ENCODE results near the gene SUMO2. TPM values are rescaled to one million over a fixed set of nuclear protein-coding genes. Genes with fewer than 3 reads are reported as not detected.

SUMO2 gene
- total and polyA plus RNA-seq, 9 of the 15 experiments (the other 6 are each of a cell fraction or from before 2014, with no cell fraction given): 157 to 733 (median 419) TPM

DNA sequence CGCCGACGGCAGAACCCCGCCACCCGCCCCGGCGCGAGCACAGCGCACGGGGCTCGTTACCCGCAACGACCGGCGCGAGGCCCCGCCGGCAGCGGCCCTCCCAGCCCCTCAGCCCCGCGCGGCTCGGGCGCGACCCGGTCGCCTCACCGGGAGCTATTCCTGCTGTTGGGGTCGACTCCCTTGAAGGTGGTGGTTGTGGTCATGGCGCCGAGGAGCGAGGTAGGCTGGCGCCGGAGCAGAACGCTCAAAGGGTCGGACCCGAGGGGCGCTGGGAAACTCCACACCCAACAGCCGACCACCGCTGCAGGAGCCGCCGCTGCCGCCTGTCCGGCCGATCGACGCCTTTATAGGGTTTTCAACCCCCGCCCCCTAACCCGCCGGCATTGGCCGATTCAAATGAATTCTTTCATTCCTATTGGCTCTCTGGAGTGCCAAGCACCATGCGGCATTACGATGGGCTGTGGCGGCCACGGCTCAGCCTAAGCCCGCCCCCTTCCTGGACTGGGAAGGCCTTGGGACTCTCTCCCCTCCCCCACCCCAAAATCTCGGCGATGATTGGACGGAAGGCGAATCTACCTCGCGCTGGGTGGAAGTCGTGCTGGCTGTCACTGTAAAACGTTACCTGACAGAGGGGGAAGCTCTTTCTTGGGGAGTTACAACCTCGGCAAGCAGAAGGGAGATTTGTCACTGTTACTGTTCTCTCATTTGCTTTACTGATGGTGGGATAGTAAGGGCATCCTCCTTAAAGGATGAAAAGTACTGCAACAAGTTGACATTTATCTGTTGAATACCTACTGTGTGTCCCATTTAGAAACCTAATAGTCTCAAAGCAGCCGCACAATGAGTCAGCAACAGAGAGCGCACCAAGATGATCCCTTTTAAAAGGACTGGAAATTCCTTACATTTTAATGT is 28.3 kb downstream of the SUMO2 start, which contains the start of gene JPT1 (continued):
- TF ChIP-seq, protein P1, sequence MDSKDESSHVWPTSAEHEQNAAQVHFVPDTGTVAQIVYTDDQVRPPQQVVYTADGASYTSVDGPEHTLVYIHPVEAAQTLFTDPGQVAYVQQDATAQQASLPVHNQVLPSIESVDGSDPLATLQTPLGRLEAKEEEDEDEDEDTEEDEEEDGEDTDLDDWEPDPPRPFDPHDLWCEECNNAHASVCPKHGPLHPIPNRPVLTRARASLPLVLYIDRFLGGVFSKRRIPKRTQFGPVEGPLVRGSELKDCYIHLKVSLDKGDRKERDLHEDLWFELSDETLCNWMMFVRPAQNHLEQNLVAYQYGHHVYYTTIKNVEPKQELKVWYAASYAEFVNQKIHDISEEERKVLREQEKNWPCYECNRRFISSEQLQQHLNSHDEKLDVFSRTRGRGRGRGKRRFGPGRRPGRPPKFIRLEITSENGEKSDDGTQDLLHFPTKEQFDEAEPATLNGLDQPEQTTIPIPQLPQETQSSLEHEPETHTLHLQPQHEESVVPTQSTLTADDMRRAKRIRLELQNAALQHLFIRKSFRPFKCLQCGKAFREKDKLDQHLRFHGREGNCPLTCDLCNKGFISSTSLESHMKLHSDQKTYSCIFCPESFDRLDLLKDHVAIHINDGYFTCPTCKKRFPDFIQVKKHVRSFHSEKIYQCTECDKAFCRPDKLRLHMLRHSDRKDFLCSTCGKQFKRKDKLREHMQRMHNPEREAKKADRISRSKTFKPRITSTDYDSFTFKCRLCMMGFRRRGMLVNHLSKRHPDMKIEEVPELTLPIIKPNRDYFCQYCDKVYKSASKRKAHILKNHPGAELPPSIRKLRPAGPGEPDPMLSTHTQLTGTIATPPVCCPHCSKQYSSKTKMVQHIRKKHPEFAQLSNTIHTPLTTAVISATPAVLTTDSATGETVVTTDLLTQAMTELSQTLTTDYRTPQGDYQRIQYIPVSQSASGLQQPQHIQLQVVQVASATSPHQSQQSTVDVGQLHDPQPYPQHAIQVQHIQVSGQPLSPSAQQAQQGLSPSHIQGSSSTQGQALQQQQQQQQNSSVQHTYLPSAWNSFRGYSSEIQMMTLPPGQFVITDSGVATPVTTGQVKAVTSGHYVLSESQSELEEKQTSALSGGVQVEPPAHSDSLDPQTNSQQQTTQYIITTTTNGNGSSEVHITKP (IDR thresholded peaks at IDR 0.05; ENCODE audit: partially characterized antibody): peak; percentile 78
- TF ChIP-seq XRCC5 (IDR thresholded peaks at IDR 0.05; ENCODE audit: low read depth, low read length): 0 out of 2 replicates have a peak, but pooled peaks have one; percentile 11
- TF ChIP-seq, protein P2, sequence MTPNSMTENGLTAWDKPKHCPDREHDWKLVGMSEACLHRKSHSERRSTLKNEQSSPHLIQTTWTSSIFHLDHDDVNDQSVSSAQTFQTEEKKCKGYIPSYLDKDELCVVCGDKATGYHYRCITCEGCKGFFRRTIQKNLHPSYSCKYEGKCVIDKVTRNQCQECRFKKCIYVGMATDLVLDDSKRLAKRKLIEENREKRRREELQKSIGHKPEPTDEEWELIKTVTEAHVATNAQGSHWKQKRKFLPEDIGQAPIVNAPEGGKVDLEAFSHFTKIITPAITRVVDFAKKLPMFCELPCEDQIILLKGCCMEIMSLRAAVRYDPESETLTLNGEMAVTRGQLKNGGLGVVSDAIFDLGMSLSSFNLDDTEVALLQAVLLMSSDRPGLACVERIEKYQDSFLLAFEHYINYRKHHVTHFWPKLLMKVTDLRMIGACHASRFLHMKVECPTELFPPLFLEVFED (CRISPR knock-in tag; conservative IDR thresholded peaks at IDR 0.05): 0 out of 2 replicates have a peak, but pooled peaks have one; percentile 41
- peak; percentile 73 for TF ChIP-seq EP400 (IDR thresholded peaks at IDR 0.05)
- TF ChIP-seq, protein P3, sequence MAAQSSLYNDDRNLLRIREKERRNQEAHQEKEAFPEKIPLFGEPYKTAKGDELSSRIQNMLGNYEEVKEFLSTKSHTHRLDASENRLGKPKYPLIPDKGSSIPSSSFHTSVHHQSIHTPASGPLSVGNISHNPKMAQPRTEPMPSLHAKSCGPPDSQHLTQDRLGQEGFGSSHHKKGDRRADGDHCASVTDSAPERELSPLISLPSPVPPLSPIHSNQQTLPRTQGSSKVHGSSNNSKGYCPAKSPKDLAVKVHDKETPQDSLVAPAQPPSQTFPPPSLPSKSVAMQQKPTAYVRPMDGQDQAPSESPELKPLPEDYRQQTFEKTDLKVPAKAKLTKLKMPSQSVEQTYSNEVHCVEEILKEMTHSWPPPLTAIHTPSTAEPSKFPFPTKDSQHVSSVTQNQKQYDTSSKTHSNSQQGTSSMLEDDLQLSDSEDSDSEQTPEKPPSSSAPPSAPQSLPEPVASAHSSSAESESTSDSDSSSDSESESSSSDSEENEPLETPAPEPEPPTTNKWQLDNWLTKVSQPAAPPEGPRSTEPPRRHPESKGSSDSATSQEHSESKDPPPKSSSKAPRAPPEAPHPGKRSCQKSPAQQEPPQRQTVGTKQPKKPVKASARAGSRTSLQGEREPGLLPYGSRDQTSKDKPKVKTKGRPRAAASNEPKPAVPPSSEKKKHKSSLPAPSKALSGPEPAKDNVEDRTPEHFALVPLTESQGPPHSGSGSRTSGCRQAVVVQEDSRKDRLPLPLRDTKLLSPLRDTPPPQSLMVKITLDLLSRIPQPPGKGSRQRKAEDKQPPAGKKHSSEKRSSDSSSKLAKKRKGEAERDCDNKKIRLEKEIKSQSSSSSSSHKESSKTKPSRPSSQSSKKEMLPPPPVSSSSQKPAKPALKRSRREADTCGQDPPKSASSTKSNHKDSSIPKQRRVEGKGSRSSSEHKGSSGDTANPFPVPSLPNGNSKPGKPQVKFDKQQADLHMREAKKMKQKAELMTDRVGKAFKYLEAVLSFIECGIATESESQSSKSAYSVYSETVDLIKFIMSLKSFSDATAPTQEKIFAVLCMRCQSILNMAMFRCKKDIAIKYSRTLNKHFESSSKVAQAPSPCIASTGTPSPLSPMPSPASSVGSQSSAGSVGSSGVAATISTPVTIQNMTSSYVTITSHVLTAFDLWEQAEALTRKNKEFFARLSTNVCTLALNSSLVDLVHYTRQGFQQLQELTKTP (IDR thresholded peaks at IDR 0.05; ENCODE audit: low read depth in 1 of 2, partially characterized antibody in 2 of 2): peak in 1 of 2 experiments; percentile 43
- peak; percentile 93 for TF ChIP-seq CC2D1A (IDR thresholded peaks at IDR 0.05)
- peak; percentile 99 for TF ChIP-seq ZKSCAN1 (IDR thresholded peaks at IDR 0.05; ENCODE audit: low read depth, low read length)

Measured in K562 (cell line).